Activated CD8-positive, alpha-beta T cell treated with anti-CD3 and anti-CD28 coated beads for 36 hours (primary cell): ENCODE data around the gene ACTR1A. TPM values are rescaled to one million over a fixed set of nuclear protein-coding genes. Genes with fewer than 3 reads are reported as not detected.

Experiments used
- ATAC-seq: fragments of 200-7000 bp; cut with Tn5 transposase; one replicate; pipeline ENCODE4 v1.10.0; 2021; ENCODE audit warnings: mild to moderate bottlenecking, moderate library complexity
- CTCF ChIA-PET: fragments of 350-600 bp; sonication (Branson Sonifier 250); formaldehyde crosslinking; loops from one replicate; lab custom pipeline; 2021; ENCODE audit warnings: antibody characterized with exemption; lab: Charles Lee
- POLR2A ChIA-PET: fragments of 350-600 bp; sonication (Branson Sonifier 250); formaldehyde crosslinking; loops from one replicate; lab custom pipeline; 2021; ENCODE audit warnings: antibody characterized with exemption; lab: Charles Lee
- DNase-seq: peaks from one replicate; pipeline ENCODE4 v3.0.0-alpha.2; 2020
- H3K27ac Mint-ChIP-seq: one replicate; pipeline ENCODE4 v1.8.0; 2021; ENCODE audit warnings: mild to moderate bottlenecking, mixed read lengths
- H3K27me3 Mint-ChIP-seq: one replicate; pipeline ENCODE4 v1.8.0; 2021; ENCODE audit warnings: mixed read lengths
- H3K36me3 Mint-ChIP-seq: one replicate; pipeline ENCODE4 v1.8.0; 2021; ENCODE audit warnings: low read depth, mixed read lengths
- H3K4me1 Mint-ChIP-seq: one replicate; pipeline ENCODE4 v1.8.0; 2021; ENCODE audit warnings: low read depth, mixed read lengths
- H3K4me3 Mint-ChIP-seq: one replicate; pipeline ENCODE4 v1.8.0; 2021; ENCODE audit warnings: mild to moderate bottlenecking, moderate library complexity, mixed read lengths
- H3K9me3 Mint-ChIP-seq: one replicate; pipeline ENCODE4 v1.8.0; 2021; ENCODE audit warnings: mixed read lengths
- intact Hi-C: fragments of 100-400 bp; cut with micrococcal nuclease; formaldehyde crosslinking; loops from one replicate; pipeline ENCODE4 v1.10.0; 2022
- total RNA-seq, 2 experiments: library from RNA; stranded (reverse); gene quantifications; one replicate each; pipeline ENCODE4 v1.2.3, GENCODE V29; 2021
- TF ChIP-seq, protein P1 (sequence below): fragments of 200-600 bp; IDR thresholded peaks from one replicate; pipeline ENCODE4 v1.8.0; 2022; ENCODE audit warnings: antibody characterized with exemption, mild to moderate bottlenecking

The ACTR1A gene
- total RNA-seq, 2 experiments from 2014 or later, result 47.1 to 51.3 TPM

- ATAC-seq, result no peak
- Mint-ChIP-seq H3K27ac (no peak overlapping the region), H3K4me3 (no peak overlapping the region), H3K36me3 (no peaks in the 10 kb centered on the region), H3K9me3 (no peaks in the 10 kb centered on the region), H3K4me1 (peaks cover 8% of the 10 kb centered on the region), H3K27me3 (no peaks in the 10 kb centered on the region)
- ChIA-PET POLR2A (no interaction called here), CTCF (no interaction called here)
- no peak for DNase-seq
- intact Hi-C loops, result no loop called here
- TF ChIP-seq, protein P1, sequence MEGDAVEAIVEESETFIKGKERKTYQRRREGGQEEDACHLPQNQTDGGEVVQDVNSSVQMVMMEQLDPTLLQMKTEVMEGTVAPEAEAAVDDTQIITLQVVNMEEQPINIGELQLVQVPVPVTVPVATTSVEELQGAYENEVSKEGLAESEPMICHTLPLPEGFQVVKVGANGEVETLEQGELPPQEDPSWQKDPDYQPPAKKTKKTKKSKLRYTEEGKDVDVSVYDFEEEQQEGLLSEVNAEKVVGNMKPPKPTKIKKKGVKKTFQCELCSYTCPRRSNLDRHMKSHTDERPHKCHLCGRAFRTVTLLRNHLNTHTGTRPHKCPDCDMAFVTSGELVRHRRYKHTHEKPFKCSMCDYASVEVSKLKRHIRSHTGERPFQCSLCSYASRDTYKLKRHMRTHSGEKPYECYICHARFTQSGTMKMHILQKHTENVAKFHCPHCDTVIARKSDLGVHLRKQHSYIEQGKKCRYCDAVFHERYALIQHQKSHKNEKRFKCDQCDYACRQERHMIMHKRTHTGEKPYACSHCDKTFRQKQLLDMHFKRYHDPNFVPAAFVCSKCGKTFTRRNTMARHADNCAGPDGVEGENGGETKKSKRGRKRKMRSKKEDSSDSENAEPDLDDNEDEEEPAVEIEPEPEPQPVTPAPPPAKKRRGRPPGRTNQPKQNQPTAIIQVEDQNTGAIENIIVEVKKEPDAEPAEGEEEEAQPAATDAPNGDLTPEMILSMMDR, result no peak
Measured at GRCh38 chr10:102444851-102445250, 57.7 kb downstream of the ACTR1A start.

- H3K36me3 Mint-ChIP-seq, result peaks cover 17% of the 10 kb centered on the region
- peaks cover 36% of the 10 kb centered on the region for H3K4me1 Mint-ChIP-seq
- H3K27me3 Mint-ChIP-seq, result no peaks in the 10 kb centered on the region
- TF ChIP-seq, protein P1, result no peak
- ChIA-PET POLR2A (interaction anchor here (0.6 to 5.8 kb wide), 3 partner anchors 15 to 793 kb away, joined by 3 to 52 read pairs (median 3); partner anchors contain the start of gene FBXL15), CTCF (interaction anchor here (1.1 kb wide), 1 partner anchor 33 kb away, joined by 3 read pairs; no protein-coding TSS in a partner anchor)
- ATAC-seq (no peak), DNase-seq (no peak)
- H3K9me3 Mint-ChIP-seq, result no peaks in the 10 kb centered on the region
- no peak overlapping the region for H3K4me3 Mint-ChIP-seq
- no peak overlapping the region for H3K27ac Mint-ChIP-seq
- intact Hi-C loops, result no loop called here
Measured at GRCh38 chr10:102438374-102438773, 64.1 kb downstream of the ACTR1A start.

GRCh38 chr10:102437515-102437914 is 65.0 kb downstream of the ACTR1A start:
- peaks cover 17% of the 10 kb centered on the region for H3K36me3 Mint-ChIP-seq
- intact Hi-C loops, result no loop called here
- H3K27me3 Mint-ChIP-seq, result no peaks in the 10 kb centered on the region
- peaks cover 39% of the 10 kb centered on the region for H3K4me1 Mint-ChIP-seq
- peak overlapping the region; percentile 85 for H3K4me3 Mint-ChIP-seq
- TF ChIP-seq, protein P1, result no peak
- ATAC-seq (no peak), DNase-seq (no peak)
- H3K27ac Mint-ChIP-seq, result no peak overlapping the region
- no peaks in the 10 kb centered on the region for H3K9me3 Mint-ChIP-seq
- CTCF ChIA-PET, result interaction anchor here (1.1 kb wide), 1 partner anchor 34 kb away, joined by 3 read pairs; no protein-coding TSS in a partner anchor
- POLR2A ChIA-PET, result interaction anchor here (5.8 to 8.1 kb wide), 2 partner anchors 14 kb away, joined by 52 to 102 read pairs; partner anchors contain the start of genes C10orf95 and FBXL15

- H3K27ac Mint-ChIP-seq, result peak overlapping the region; percentile 91
- H3K36me3 Mint-ChIP-seq, result peaks cover 20% of the 10 kb centered on the region
- DNase-seq (no peak), ATAC-seq (no peak)
- intact Hi-C loops, result no loop called here
- H3K4me1 Mint-ChIP-seq, result peaks cover 43% of the 10 kb centered on the region
- ChIA-PET CTCF (interaction anchor here (0.6 to 5.1 kb wide), 7 partner anchors 14 to 207 kb away, joined by 3 to 32 read pairs (median 4); partner anchors contain the start of genes C10orf95, FBXL15 and NFKB2), POLR2A (interaction anchor here (0.9 to 8.1 kb wide), 8 partner anchors 10 to 42 kb away, joined by 3 to 102 read pairs (median 6); partner anchors contain the start of genes C10orf95 and FBXL15)
- peak overlapping the region; percentile 85 for H3K4me3 Mint-ChIP-seq
- no peaks in the 10 kb centered on the region for H3K27me3 Mint-ChIP-seq
- TF ChIP-seq, protein P1, result no peak
- H3K9me3 Mint-ChIP-seq, result no peaks in the 10 kb centered on the region
Measured at GRCh38 chr10:102436312-102436711, 66.2 kb downstream of the ACTR1A start.
